Measurements from ENCODE around the gene MRPL30. TPM values are rescaled to one million over a fixed set of nuclear protein-coding genes. Genes with fewer than 3 reads are reported as not detected.
"Not testable (repeated sequence)": the region's sequence is repeated elsewhere in the genome, so short reads cannot be mapped to it uniquely, and the experiment has no call there.

Gene MRPL30
- total RNA-seq, 2 donors from 2014 or later, result 8.9 to 24.5 TPM

DNA sequence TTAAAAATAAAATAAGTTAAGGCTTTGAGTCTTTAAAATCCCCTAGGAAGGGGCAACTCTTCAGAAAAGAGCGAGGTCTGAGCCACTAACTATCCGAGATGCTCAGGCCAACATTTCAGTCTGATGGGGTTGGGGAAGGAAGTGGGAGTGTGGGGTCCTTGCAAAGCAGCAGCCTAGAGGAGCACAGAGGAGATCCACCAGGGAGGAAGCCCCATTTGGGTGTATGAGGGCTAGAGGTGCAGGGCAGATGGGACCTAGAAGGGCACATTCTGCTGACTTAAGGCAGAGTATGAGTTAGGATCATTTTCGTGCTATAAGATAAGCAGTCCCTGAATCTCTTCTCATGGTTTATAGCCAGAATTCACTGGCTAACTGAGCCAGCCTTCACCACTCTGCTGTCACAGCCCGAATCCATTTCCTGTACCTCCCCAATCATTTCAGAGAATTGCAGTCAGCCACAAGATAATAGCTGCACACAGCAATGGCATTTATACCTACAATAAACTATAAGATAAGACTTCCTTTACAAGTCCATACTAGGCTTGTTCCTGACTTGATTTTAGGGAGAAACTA, 37.0 kb downstream of the MRPL30 start:
- DNase-seq (ENCODE audit: low spot score) (no peak), ATAC-seq (ENCODE audit: insufficient number of reproducible peaks, low FRiP score, low read depth) (no peak)
- no peak overlapping the region for H3K27ac ChIP-seq
- no peaks in the 10 kb centered on the region for H3K9me3 ChIP-seq
- H3K4me1 ChIP-seq (ENCODE audit: control insufficient read depth in 1 of 2, low read depth in 2 of 2), result no peaks in the 10 kb centered on the region
- no peaks in the 10 kb centered on the region for H3K36me3 ChIP-seq
- TF ChIP-seq, protein P1, sequence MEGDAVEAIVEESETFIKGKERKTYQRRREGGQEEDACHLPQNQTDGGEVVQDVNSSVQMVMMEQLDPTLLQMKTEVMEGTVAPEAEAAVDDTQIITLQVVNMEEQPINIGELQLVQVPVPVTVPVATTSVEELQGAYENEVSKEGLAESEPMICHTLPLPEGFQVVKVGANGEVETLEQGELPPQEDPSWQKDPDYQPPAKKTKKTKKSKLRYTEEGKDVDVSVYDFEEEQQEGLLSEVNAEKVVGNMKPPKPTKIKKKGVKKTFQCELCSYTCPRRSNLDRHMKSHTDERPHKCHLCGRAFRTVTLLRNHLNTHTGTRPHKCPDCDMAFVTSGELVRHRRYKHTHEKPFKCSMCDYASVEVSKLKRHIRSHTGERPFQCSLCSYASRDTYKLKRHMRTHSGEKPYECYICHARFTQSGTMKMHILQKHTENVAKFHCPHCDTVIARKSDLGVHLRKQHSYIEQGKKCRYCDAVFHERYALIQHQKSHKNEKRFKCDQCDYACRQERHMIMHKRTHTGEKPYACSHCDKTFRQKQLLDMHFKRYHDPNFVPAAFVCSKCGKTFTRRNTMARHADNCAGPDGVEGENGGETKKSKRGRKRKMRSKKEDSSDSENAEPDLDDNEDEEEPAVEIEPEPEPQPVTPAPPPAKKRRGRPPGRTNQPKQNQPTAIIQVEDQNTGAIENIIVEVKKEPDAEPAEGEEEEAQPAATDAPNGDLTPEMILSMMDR (IDR thresholded peaks at IDR 0.05), result no peak
- H3K27me3 ChIP-seq (replicated peaks; ENCODE audit: insufficient read depth), result no peaks in the 10 kb centered on the region
- H3K4me3 ChIP-seq, result no peak overlapping the region

DNA sequence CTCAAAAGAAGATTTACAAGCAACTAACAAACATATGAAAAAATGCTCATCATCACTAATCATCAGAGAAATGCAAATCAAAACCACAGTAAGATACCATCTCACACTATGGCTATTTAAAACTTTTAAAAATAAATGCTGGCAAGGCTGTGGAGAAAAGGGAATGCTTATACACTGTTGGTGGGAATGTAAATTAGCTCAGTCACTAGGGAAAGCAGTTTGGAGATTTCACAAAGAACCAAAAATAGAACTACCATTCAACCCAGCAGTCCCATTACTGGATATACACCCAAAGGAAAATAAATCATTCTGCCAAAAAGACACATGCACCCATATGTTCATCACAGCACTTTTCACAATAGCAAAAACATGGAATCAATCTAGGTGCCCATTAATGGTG, 52.2 kb downstream of the MRPL30 start:
- ATAC-seq (ENCODE audit: insufficient number of reproducible peaks, low FRiP score, low read depth); H3K4me1 ChIP-seq (ENCODE audit: control insufficient read depth in 1 of 2, low read depth in 2 of 2); H3K27ac ChIP-seq; H3K36me3 ChIP-seq; DNase-seq (ENCODE audit: low spot score); H3K27me3 ChIP-seq (replicated peaks; ENCODE audit: insufficient read depth); H3K9me3 ChIP-seq; H3K4me3 ChIP-seq: not testable (repeated sequence)

DNA sequence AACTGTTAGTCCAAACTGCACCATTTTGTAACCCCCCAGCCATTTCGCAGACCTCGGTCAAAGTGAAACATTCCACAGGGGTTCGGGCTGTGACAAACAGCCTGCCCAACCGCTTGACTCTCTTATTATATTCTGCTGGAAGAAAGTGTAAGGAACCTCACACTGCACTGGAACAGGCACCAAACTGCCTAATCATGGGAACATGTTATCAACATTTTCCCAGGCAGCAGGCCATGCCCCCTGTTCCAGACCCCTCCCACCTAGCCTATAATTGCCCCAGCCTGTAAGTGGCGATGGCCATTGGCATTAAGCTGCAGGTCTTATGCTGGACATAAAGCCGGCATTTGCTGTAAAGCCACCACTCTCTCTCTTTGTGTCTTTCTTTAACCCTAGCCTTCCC, 57.6 kb downstream of the MRPL30 start:
- ATAC-seq (ENCODE audit: insufficient number of reproducible peaks, low FRiP score, low read depth), result no peak
- no peak for DNase-seq (ENCODE audit: low spot score)
- TF ChIP-seq, protein P1 (IDR thresholded peaks at IDR 0.05), result no peak
- Histone ChIP-seq H3K4me1 (ENCODE audit: control insufficient read depth in 1 of 2, low read depth in 2 of 2) (no peaks in the 10 kb centered on the region), H3K4me3 (no peak overlapping the region), H3K27me3 (replicated peaks; ENCODE audit: insufficient read depth) (no peaks in the 10 kb centered on the region), H3K36me3 (no peaks in the 10 kb centered on the region), H3K27ac (no peak overlapping the region), H3K9me3 (no peaks in the 10 kb centered on the region)

DNA sequence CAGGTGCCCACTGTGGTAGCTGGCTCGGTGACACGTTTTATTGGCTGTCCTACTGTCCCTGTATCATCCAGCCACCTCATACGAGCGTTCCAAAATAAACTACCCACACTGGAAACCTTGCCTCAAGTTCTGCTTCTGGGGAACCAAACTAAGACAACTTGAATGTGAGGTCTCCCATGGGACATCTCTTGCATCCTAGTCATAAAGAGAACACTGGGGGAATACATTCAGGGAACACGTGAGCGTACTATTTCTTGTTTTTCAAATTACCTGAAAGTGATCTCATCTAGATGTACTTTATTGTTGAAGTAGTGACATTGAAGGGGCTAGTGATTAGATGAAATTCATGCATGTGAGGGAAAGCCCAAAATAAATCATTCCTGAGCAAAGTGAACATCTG, 59.4 kb downstream of the MRPL30 start:
- Histone ChIP-seq H3K27me3 (replicated peaks; ENCODE audit: insufficient read depth) (no peaks in the 10 kb centered on the region), H3K4me3 (no peak overlapping the region), H3K36me3 (no peaks in the 10 kb centered on the region), H3K4me1 (ENCODE audit: control insufficient read depth in 1 of 2, low read depth in 2 of 2) (no peaks in the 10 kb centered on the region), H3K9me3 (no peaks in the 10 kb centered on the region), H3K27ac (no peak overlapping the region)
- TF ChIP-seq, protein P1 (IDR thresholded peaks at IDR 0.05), result no peak
- DNase-seq (ENCODE audit: low spot score) (no peak), ATAC-seq (ENCODE audit: insufficient number of reproducible peaks, low FRiP score, low read depth) (no peak)

DNA sequence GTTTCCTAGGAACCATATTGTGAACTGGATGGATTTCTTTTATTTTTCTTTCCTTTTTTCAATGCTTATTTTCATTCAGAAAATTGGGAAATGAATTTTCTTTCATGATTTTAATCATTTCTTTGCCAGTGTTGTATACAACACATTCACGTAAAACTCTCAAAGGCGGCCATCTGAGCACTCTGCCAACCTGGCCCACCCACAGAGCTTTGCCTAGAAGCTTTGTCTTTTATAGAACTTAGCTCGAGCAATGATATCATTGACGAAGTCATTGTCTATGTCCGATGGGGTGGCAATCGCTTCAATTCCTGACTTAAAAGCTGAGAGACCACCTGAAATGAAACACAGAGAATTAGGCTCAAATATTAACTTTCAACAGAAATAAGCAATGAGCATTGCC, 61.2 kb downstream of the MRPL30 start:
- no peak overlapping the region for H3K4me3 ChIP-seq
- H3K27me3 ChIP-seq (replicated peaks; ENCODE audit: insufficient read depth), result no peaks in the 10 kb centered on the region
- H3K36me3 ChIP-seq, result no peaks in the 10 kb centered on the region
- no peak overlapping the region for H3K27ac ChIP-seq
- H3K4me1 ChIP-seq (ENCODE audit: control insufficient read depth in 1 of 2, low read depth in 2 of 2), result no peaks in the 10 kb centered on the region
- DNase-seq (ENCODE audit: low spot score), result no peak
- TF ChIP-seq, protein P1 (IDR thresholded peaks at IDR 0.05), result no peak
- no peak for ATAC-seq (ENCODE audit: insufficient number of reproducible peaks, low FRiP score, low read depth)
- H3K9me3 ChIP-seq, result no peaks in the 10 kb centered on the region

Other genes with a start within 250 kb of the MRPL30 start
- 1 to 10 TPM; 1.9 to 5.9 TPM for gene CRACDL, start 245.0 kb upstream of the MRPL30 start, total RNA-seq
- gene C2orf15, start 39.5 kb upstream of the MRPL30 start, total RNA-seq, result 1 to 10 TPM in 1 of 2 donors, not detected in 1; 4.9 TPM
- gene TSGA10, start 26.2 kb upstream of the MRPL30 start, total RNA-seq, result 1 to 10 TPM in 1 of 2 donors, under 1 TPM in 1; 0.68 to 8.8 TPM
- 10 to 100 TPM in 1 of 2 donors, 1 to 10 TPM in 1; 9.5 to 13.8 TPM for gene LIPT1, start 26.2 kb upstream of the MRPL30 start, total RNA-seq
- gene MITD1, start 126 bp upstream of the MRPL30 start, total RNA-seq, result 10 to 100 TPM; 12.0 to 25.9 TPM
- not detected for gene LYG2, start 74.5 kb downstream of the MRPL30 start, total RNA-seq
- gene LYG1, start 120.0 kb downstream of the MRPL30 start, total RNA-seq, result 1 to 10 TPM in 1 of 2 donors, not detected in 1; 5.8 TPM
- gene TXNDC9, start 155.1 kb downstream of the MRPL30 start, total RNA-seq, result 10 to 100 TPM; 26.7 to 42.0 TPM
- 10 to 100 TPM; 22.7 to 44.1 TPM for gene EIF5B, start 156.2 kb downstream of the MRPL30 start, total RNA-seq

Measured in thoracic aorta (tissue), 2 donors.